IMR-90 (cell line): ENCODE results near the gene STATH.

ENCODE experiments used
- CEBPB ChIP-seq: IDR thresholded peaks from 2 replicates; pipeline ENCODE4 v1.6.1; 2012; ENCODE audit warnings: low read depth, low read length, improper control_type of control experiment
- CTCF ChIP-seq: conservative IDR thresholded peaks from 2 replicates; pipeline ENCODE4 v1.5.1; 2012; ENCODE audit warnings: mild to moderate bottlenecking, low read depth, low read length, improper control_type of control experiment
- ELK1 ChIP-seq: fragments of 150-350 bp; IDR thresholded peaks from 2 replicates; pipeline ENCODE4 v1.6.1; 2016; ENCODE audit warnings: low read depth, mild to moderate bottlenecking, low read length, moderate library complexity, borderline replicate concordance
- MAFK ChIP-seq: IDR thresholded peaks from 2 replicates; pipeline ENCODE4 v1.6.1; 2012; ENCODE audit warnings: low read depth, low read length, improper control_type of control experiment
- MXI1 ChIP-seq: IDR thresholded peaks from 2 replicates; pipeline ENCODE4 v1.6.1; 2012; ENCODE audit warnings: low read depth, mild to moderate bottlenecking, low read length, moderate library complexity, borderline replicate concordance
- POLR2A ChIP-seq: IDR thresholded peaks from 2 replicates; pipeline ENCODE4 v1.6.1; 2012; ENCODE audit warnings: mild to moderate bottlenecking, low read depth, low read length
- RAD21 ChIP-seq: IDR thresholded peaks from 2 replicates; pipeline ENCODE4 v1.6.1; 2012; ENCODE audit warnings: low read length, improper control_type of control experiment
- RFX5 ChIP-seq: IDR thresholded peaks from 2 replicates; pipeline ENCODE4 v1.8.0; 2012; ENCODE audit warnings: low read depth, mild to moderate bottlenecking, low read length, moderate library complexity
- SMC3 ChIP-seq: fragments of 150-350 bp; IDR thresholded peaks from 2 replicates; pipeline ENCODE4 v1.6.1; 2016; ENCODE audit warnings: low read depth, mild to moderate bottlenecking, antibody characterized with exemption, low read length, moderate library complexity
- USF2 ChIP-seq: fragments of 150-350 bp; IDR thresholded peaks from 2 replicates; pipeline ENCODE4 v1.6.1; 2017; ENCODE audit warnings: mild to moderate bottlenecking, antibody characterized with exemption, low read length, low read depth

GRCh38 chr4:69995526-69996016, at the start of gene STATH:
- TF ChIP-seq POLR2A: no peak
- no peak for TF ChIP-seq CTCF
- TF ChIP-seq MAFK: no peak
- TF ChIP-seq MXI1: no peak
- no peak for TF ChIP-seq CEBPB
- no peak for TF ChIP-seq SMC3
- no peak for TF ChIP-seq RFX5
- no peak for TF ChIP-seq RAD21
- TF ChIP-seq ELK1: no peak
- TF ChIP-seq USF2: no peak
